K562 (cell line): Measurements from ENCODE around the gene ZNF143. TPM values are rescaled to one million over a fixed set of nuclear protein-coding genes. Genes with fewer than 3 reads are reported as not detected.

Source experiments
- ASH1L ChIP-seq: fragments of 450-650 bp; IDR thresholded peaks from 2 replicates; pipeline ENCODE4 v1.6.1; 2018; ENCODE audit warnings: borderline replicate concordance, mild to moderate bottlenecking, low read depth; ENCODE audit not compliant: partially characterized antibody
- CBX1 ChIP-seq: sonication (generic); IDR thresholded peaks from 2 replicates; pipeline ENCODE4 v1.6.1; 2016; ENCODE audit warnings: antibody characterized with exemption, low read depth, mild to moderate bottlenecking
- CEBPG ChIP-seq, 3 experiments: fragments of 200-800 bp in 1 of 3; sonication (Bioruptor generic) in 1 of 3; sonication (generic) in 1 of 3; formaldehyde crosslinking in 1 of 3; IDR thresholded peaks in 2 of 3; conservative IDR thresholded peaks in 1 of 3; 2 replicates each; pipeline versions ENCODE4 v1.6.1 to v1.8.0; 2016 to 2022; ENCODE audit warnings: missing compliant biosample characterization in 2 of 3, missing genetic modification characterization in 2 of 3, mild to moderate bottlenecking in 1 of 3, missing genetic modification reagents in 1 of 3
- FOXP1 ChIP-seq: sonication (generic); formaldehyde crosslinking; IDR thresholded peaks from 2 replicates; pipeline ENCODE4 v1.8.0; 2022; ENCODE audit warnings: mild to moderate bottlenecking, missing genetic modification reagents
- HNRNPK ChIP-seq: fragments of 200-400 bp; formaldehyde crosslinking; IDR thresholded peaks from one replicate; pipeline ENCODE4 v1.6.1; 2018; ENCODE audit warnings: mild to moderate bottlenecking, low read depth, low read length; ENCODE audit not compliant: poor library complexity, severe bottlenecking
- ILF3 ChIP-seq: fragments of 450-650 bp; IDR thresholded peaks from 2 replicates; pipeline ENCODE4 v1.6.1; 2018; ENCODE audit warnings: antibody characterized with exemption, mild to moderate bottlenecking, moderate library complexity, borderline replicate concordance
- MAFG ChIP-seq: fragments of 450-650 bp; conservative IDR thresholded peaks from 2 replicates; pipeline ENCODE4 v1.6.1; 2016; ENCODE audit warnings: missing genetic modification characterization, missing compliant biosample characterization
- MXI1 ChIP-seq: IDR thresholded peaks from 2 replicates; pipeline ENCODE4 v1.6.1; 2011; ENCODE audit warnings: low read depth, mild to moderate bottlenecking, improper control_type of control experiment, low read length
- PHF8 ChIP-seq: fragments of 200-600 bp; sonication (generic); IDR thresholded peaks from 2 replicates; pipeline ENCODE4 v1.6.1; 2012; ENCODE audit warnings: mixed run types, mild to moderate bottlenecking, inconsistent platforms, low read length, moderate library complexity, borderline replicate concordance
- PTBP1 ChIP-seq: fragments of 200-400 bp; formaldehyde crosslinking; IDR thresholded peaks from 2 replicates; pipeline ENCODE4 v1.6.1; 2017; ENCODE audit warnings: low read depth, low read length
- SAFB2 ChIP-seq: fragments of 200-400 bp; formaldehyde crosslinking; IDR thresholded peaks from 2 replicates; pipeline ENCODE4 v1.6.1; 2018; ENCODE audit warnings: borderline replicate concordance, low read length, low read depth, moderate library complexity; ENCODE audit not compliant: severe bottlenecking
- SRSF7 ChIP-seq: fragments of 200-400 bp; formaldehyde crosslinking; optimal IDR thresholded peaks from 2 replicates; pipeline ENCODE3; 2017; ENCODE audit warnings: mild to moderate bottlenecking, low read depth, low read length
- STAT5A ChIP-seq: IDR thresholded peaks from 2 replicates; pipeline ENCODE4 v1.6.1; 2012; ENCODE audit warnings: low read length, inconsistent platforms, borderline replicate concordance
- TBL1XR1 ChIP-seq, 2 experiments: IDR thresholded peaks; 2 replicates each; pipeline ENCODE4 v1.6.1; 2012; ENCODE audit warnings: improper control_type of control experiment in 2 of 2, low read length in 2 of 2, mild to moderate bottlenecking in 1 of 2
- TGIF2 ChIP-seq: sonication (generic); formaldehyde crosslinking; IDR thresholded peaks from 2 replicates; pipeline ENCODE4 v1.8.1; 2022; ENCODE audit warnings: mild to moderate bottlenecking, missing genetic modification reagents, moderate library complexity
- ZNF224 ChIP-seq: sonication (generic); formaldehyde crosslinking; IDR thresholded peaks from 2 replicates; pipeline ENCODE4 v1.8.0; 2022; ENCODE audit warnings: mild to moderate bottlenecking, missing genetic modification reagents
- polyA plus RNA-seq, 8 experiments: library from polyadenylated mRNA; depleted of rRNA in 4 of 8; stranded (reverse) in 5 of 8; unstranded in 3 of 8; fragments of >200 nt; fragmentation: Nextera tagmentation in 2 of 8; fragmentation: Illumina TruSeq in 1 of 8; extraction: Ambion mirVana in 2 of 8; extraction: Trizol in 1 of 8; gene quantifications; 2 replicates each; pipeline versions ENCODE4 v1.2.1 to v1.2.3, GENCODE V29; 2011 to 2014; ENCODE audit warnings: inconsistent platforms in 1 of 8, missing spikeins in 1 of 8
- total RNA-seq, 7 experiments: library from RNA; depleted of rRNA in 6 of 7; stranded (reverse); fragments of >200 nt in 6 of 7; fragmentation: Illumina TruSeq in 2 of 7; extraction: Trizol in 2 of 7; gene quantifications; 2 replicates each; pipeline versions ENCODE4 v1.2.1 to v1.2.3, GENCODE V29; 2011 to 2021; ENCODE audit warnings: low replicate concordance in 1 of 7
- TF ChIP-seq, protein P1 (sequence below): fragments of 450-650 bp; formaldehyde crosslinking; IDR thresholded peaks from 2 replicates; pipeline ENCODE4 v1.4.0; 2020; ENCODE audit warnings: mild to moderate bottlenecking, moderate library complexity
- TF ChIP-seq, protein P2 (sequence below): IDR thresholded peaks from 3 replicates; pipeline ENCODE4 v1.6.1; 2011; ENCODE audit warnings: borderline replicate concordance, mild to moderate bottlenecking, moderate library complexity; ENCODE audit not compliant: insufficient read length; ENCODE audit errors: extremely low read depth
- TF ChIP-seq, protein P3 (sequence below): fragments of 450-650 bp; IDR thresholded peaks from 2 replicates; pipeline ENCODE4 v1.6.1; 2016

The ZNF143 gene
- total and polyA plus RNA-seq, 9 of the 15 experiments (the other 6 are each of a cell fraction or from before 2014, with no cell fraction given) = 18.4 to 58.5 (median 27.1) TPM

DNA sequence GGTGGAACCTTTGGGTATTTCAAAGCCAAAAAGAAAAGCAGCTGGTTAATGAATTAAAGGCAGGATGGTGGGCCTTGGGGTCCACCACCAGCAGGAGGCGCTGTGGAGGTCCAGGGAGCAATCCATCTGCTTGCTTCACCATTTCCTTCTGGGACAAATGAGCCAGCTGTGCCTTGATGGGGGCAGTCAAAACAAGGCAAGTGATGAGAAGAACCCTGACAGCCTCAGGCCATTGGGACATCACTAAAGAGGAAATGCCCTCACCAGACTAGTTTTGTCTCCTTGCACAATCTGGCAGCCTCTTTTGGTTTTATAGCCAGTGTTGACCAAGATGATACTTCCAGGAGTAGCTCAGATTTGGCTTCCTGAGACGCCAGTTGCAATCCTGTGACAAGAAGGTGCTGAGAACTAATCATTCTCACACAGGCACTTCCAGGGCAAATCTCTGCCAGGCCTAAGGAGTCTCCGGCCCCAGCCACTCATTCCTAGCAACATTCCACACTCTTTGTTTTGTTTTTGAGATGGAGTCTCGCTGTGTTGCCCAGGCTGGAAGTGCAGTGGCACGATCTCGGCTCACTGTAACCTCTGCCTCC, 74.5 kb downstream of the ZNF143 start (continued):
- TF ChIP-seq, protein P1, sequence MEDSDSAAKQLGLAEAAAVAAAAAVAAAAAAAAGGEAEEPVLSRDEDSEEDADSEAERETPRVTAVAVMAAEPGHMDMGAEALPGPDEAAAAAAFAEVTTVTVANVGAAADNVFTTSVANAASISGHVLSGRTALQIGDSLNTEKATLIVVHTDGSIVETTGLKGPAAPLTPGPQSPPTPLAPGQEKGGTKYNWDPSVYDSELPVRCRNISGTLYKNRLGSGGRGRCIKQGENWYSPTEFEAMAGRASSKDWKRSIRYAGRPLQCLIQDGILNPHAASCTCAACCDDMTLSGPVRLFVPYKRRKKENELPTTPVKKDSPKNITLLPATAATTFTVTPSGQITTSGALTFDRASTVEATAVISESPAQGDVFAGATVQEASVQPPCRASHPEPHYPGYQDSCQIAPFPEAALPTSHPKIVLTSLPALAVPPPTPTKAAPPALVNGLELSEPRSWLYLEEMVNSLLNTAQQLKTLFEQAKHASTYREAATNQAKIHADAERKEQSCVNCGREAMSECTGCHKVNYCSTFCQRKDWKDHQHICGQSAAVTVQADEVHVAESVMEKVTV (CRISPR knock-in tag) = peak; percentile 61
- TF ChIP-seq ZNF224 (CRISPR knock-in tag) = no peak
- no peak for TF ChIP-seq TGIF2 (CRISPR knock-in tag)
- no peak for TF ChIP-seq HNRNPK
- no peak for TF ChIP-seq ILF3
- no peak for TF ChIP-seq PHF8
- TF ChIP-seq TBL1XR1 (IDR thresholded peaks at IDR 0.05; ENCODE audit: low read length in 2 of 2) = peak in 1 of 2 experiments; percentile 59; a peak in 1 of 4 replicates
- TF ChIP-seq ASH1L = no peak
- TF ChIP-seq, protein P2, sequence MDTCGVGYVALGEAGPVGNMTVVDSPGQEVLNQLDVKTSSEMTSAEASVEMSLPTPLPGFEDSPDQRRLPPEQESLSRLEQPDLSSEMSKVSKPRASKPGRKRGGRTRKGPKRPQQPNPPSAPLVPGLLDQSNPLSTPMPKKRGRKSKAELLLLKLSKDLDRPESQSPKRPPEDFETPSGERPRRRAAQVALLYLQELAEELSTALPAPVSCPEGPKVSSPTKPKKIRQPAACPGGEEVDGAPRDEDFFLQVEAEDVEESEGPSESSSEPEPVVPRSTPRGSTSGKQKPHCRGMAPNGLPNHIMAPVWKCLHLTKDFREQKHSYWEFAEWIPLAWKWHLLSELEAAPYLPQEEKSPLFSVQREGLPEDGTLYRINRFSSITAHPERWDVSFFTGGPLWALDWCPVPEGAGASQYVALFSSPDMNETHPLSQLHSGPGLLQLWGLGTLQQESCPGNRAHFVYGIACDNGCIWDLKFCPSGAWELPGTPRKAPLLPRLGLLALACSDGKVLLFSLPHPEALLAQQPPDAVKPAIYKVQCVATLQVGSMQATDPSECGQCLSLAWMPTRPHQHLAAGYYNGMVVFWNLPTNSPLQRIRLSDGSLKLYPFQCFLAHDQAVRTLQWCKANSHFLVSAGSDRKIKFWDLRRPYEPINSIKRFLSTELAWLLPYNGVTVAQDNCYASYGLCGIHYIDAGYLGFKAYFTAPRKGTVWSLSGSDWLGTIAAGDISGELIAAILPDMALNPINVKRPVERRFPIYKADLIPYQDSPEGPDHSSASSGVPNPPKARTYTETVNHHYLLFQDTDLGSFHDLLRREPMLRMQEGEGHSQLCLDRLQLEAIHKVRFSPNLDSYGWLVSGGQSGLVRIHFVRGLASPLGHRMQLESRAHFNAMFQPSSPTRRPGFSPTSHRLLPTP = peak; percentile 28
- TF ChIP-seq MXI1 = no peak
- TF ChIP-seq FOXP1 (CRISPR knock-in tag) = no peak
- no peak for TF ChIP-seq PTBP1
- peak; percentile 52; the same call in 1 of the 2 replicates for TF ChIP-seq CBX1
- no peak for TF ChIP-seq STAT5A
- no peak for TF ChIP-seq SRSF7
- TF ChIP-seq SAFB2 = no peak
- TF ChIP-seq, protein P3, sequence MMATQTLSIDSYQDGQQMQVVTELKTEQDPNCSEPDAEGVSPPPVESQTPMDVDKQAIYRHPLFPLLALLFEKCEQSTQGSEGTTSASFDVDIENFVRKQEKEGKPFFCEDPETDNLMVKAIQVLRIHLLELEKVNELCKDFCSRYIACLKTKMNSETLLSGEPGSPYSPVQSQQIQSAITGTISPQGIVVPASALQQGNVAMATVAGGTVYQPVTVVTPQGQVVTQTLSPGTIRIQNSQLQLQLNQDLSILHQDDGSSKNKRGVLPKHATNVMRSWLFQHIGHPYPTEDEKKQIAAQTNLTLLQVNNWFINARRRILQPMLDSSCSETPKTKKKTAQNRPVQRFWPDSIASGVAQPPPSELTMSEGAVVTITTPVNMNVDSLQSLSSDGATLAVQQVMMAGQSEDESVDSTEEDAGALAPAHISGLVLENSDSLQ = 0 out of 2 replicates have a peak, but pooled peaks have one; percentile 14
- no peak for TF ChIP-seq MAFG (tag)
- peak; percentile 48; the same call in 1 of the 2 replicates for TF ChIP-seq CEBPG (CRISPR knock-in tag; IDR thresholded peaks at IDR 0.05)
- TF ChIP-seq CEBPG (tag; conservative IDR thresholded peaks at IDR 0.05 in 1 of 2, IDR thresholded peaks at IDR 0.05 in 1 of 2) = peak; percentile 46 to 82; a peak in 2 of 4 replicates
- TF ChIP-seq, all 486 proteins: peak for 45
